Right atrium auricular region (tissue), 2 donors: ENCODE measurements around the gene HMCN1. TPM values are rescaled to one million over a fixed set of nuclear protein-coding genes. Genes with fewer than 3 reads are reported as not detected.

ENCODE experiments used
- DNase-seq: peaks from one replicate; pipeline ENCODE4 v3.0.0-alpha.2; 2019; ENCODE audit warnings: low spot score
- H3K27ac ChIP-seq, 2 donors: fragments of 200-600 bp; sonication (generic); 1 replicate in 1 of 2; 2 replicates in 1 of 2; pipeline ENCODE4 v1.5.1; 2016 to 2019
- H3K27me3 ChIP-seq, 2 donors: fragments of 200-600 bp; sonication (generic); one replicate each; pipeline versions ENCODE4 v1.5.1 to v1.6.0; 2017 to 2019
- H3K36me3 ChIP-seq: fragments of 200-600 bp; sonication (generic); one replicate; pipeline ENCODE4 v1.5.1; 2016
- H3K4me1 ChIP-seq, 2 donors: fragments of 200-600 bp; sonication (generic); one replicate each; pipeline versions ENCODE4 v1.5.1 to v1.6.0; 2017 to 2019
- H3K4me3 ChIP-seq, 2 donors: fragments of 200-600 bp; sonication (generic); 1 replicate in 1 of 2; 2 replicates in 1 of 2; pipeline ENCODE4 v1.5.1; 2017 to 2019; ENCODE audit warnings: mild to moderate bottlenecking in 1 of 2, moderate library complexity in 1 of 2
- H3K9me3 ChIP-seq, 2 donors: fragments of 200-600 bp; sonication (generic); one replicate each; pipeline ENCODE4 v1.5.1; 2019
- total RNA-seq, 2 donors: library from RNA; depleted of rRNA; stranded (reverse); fragments of >200 nt; gene quantifications; one replicate each; pipeline ENCODE4 v1.1.0, GENCODE V29; 2016
- TF ChIP-seq, protein P1 (sequence below), 2 donors: fragments of 200-600 bp; sonication (generic); IDR thresholded peaks; one replicate each; pipeline ENCODE4 v1.5.1; 2019; ENCODE audit warnings: antibody characterized with exemption in 2 of 2

The HMCN1 gene
- total RNA-seq, 2 donors from 2014 or later = 14.8 to 20.2 TPM

GRCh38 chr1:185695299-185695698 is 38.9 kb upstream of the HMCN1 start:
- Histone ChIP-seq H3K4me3 (no peak overlapping the region), H3K4me1 (no peaks in the 10 kb centered on the region), H3K36me3 (no peaks in the 10 kb centered on the region), H3K27ac (no peak overlapping the region), H3K9me3 (no peaks in the 10 kb centered on the region), H3K27me3 (no peaks in the 10 kb centered on the region)
- TF ChIP-seq, protein P1, sequence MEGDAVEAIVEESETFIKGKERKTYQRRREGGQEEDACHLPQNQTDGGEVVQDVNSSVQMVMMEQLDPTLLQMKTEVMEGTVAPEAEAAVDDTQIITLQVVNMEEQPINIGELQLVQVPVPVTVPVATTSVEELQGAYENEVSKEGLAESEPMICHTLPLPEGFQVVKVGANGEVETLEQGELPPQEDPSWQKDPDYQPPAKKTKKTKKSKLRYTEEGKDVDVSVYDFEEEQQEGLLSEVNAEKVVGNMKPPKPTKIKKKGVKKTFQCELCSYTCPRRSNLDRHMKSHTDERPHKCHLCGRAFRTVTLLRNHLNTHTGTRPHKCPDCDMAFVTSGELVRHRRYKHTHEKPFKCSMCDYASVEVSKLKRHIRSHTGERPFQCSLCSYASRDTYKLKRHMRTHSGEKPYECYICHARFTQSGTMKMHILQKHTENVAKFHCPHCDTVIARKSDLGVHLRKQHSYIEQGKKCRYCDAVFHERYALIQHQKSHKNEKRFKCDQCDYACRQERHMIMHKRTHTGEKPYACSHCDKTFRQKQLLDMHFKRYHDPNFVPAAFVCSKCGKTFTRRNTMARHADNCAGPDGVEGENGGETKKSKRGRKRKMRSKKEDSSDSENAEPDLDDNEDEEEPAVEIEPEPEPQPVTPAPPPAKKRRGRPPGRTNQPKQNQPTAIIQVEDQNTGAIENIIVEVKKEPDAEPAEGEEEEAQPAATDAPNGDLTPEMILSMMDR (IDR thresholded peaks at IDR 0.05) = no peak
- no peak for DNase-seq

DNA sequence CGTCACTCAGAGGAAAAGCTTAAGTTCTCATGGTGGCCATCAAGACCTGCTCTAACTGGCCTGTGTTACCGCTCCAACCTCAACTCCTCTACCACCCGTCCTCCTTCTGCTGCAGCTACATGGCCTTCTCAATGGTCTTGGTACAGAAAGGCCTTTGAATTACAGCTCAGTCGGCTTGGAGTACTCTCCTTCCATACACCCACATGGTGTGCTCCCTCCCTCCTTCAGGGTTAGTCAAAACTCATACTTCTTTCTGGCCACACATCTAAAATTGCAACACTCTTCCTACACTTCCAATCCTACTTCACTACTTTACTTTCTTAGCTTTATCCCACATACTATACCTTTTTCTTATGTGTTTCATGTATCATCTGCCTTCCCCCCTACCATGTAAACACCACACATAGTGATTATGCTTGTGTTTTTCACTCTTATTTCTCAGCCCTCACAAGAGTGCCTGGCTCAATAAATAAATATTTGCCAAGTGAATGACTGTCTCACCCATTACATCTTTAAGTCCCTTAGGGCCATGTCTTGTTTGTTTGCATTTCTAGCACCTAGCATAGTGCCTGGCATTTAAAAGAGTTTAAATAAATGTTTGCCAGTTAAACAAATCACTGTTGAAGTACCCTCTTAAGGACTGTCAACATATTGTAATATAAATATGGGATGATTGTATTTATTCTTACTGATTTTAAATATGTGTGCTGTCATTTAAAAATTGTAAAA is 37.6 kb upstream of the HMCN1 start:
- TF ChIP-seq, protein P1 (IDR thresholded peaks at IDR 0.05) = no peak

DNA sequence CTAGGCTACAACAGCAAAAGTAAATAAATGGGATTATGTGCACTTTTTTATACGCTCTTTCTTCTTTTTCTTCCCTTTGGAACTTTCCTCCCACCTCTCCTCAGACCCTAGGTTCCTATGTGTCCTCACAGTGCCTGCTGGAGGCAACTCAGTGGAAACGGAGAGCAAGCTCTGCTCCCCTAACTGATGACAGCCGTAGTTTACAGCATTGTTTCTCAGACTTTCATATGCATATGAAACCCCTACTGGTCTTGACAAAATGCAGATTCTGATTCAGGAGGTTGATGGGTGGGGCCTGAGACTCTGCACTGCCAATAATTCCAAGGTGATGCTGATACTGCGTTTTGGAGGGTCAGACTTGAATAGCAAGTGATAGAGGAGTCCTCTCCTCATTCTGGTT is 34.3 kb upstream of the HMCN1 start:
- Histone ChIP-seq H3K4me1 (no peaks in the 10 kb centered on the region), H3K9me3 (no peaks in the 10 kb centered on the region), H3K27ac (no peak overlapping the region), H3K36me3 (no peaks in the 10 kb centered on the region), H3K4me3 (no peak overlapping the region), H3K27me3 (no peaks in the 10 kb centered on the region)
- DNase-seq = no peak
- TF ChIP-seq, protein P1 (IDR thresholded peaks at IDR 0.05) = no peak

More for the DNA sequence above, 37.6 kb upstream of the HMCN1 start:
- Histone ChIP-seq H3K27me3 (no peaks in the 10 kb centered on the region), H3K4me3 (no peak overlapping the region), H3K9me3 (no peaks in the 10 kb centered on the region), H3K27ac (no peak overlapping the region), H3K4me1 (no peaks in the 10 kb centered on the region), H3K36me3 (no peaks in the 10 kb centered on the region)
- DNase-seq = no peak

- H3K9me3 ChIP-seq = no peaks in the 10 kb centered on the region
- H3K4me3 ChIP-seq = no peak overlapping the region
- TF ChIP-seq, protein P1 (IDR thresholded peaks at IDR 0.05) = no peak
Measured at GRCh38 chr1:185701650-185702049, 32.5 kb upstream of the HMCN1 start.

GRCh38 chr1:185704181-185704580 is 30.0 kb upstream of the HMCN1 start:
- Histone ChIP-seq H3K9me3 (no peaks in the 10 kb centered on the region), H3K36me3 (no peaks in the 10 kb centered on the region), H3K4me3 (no peak overlapping the region), H3K4me1 (no peaks in the 10 kb centered on the region), H3K27ac (no peak overlapping the region), H3K27me3 (no peaks in the 10 kb centered on the region)
- DNase-seq = no peak
- TF ChIP-seq, protein P1 (IDR thresholded peaks at IDR 0.05) = no peak

More at GRCh38 chr1:185701650-185702049, 32.5 kb upstream of the HMCN1 start:
- Histone ChIP-seq H3K27ac (no peak overlapping the region), H3K27me3 (no peaks in the 10 kb centered on the region), H3K36me3 (no peaks in the 10 kb centered on the region), H3K4me1 (no peaks in the 10 kb centered on the region)
- DNase-seq = no peak

DNA sequence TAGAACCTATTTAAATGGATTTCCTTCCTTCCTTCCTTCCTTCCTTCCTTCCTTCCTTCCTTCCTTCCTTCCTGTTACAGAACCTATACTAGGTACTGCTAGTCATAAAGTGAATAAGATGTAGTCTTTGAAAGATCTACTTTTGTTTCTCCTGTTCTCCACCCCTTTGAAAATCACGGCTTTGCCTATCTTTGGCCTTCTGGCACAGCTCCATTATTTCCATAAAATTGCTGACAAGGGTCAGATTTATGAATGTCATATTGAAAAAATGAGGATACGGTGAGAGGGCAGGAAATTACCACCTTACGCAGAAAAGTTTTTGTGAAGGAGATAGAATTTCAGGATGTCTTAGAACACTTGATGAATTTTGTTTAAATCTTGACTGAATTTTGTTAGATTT is 18.1 kb upstream of the HMCN1 start:
- Histone ChIP-seq H3K36me3 (no peaks in the 10 kb centered on the region), H3K4me1 (peaks cover 0 to 8% of the 10 kb centered on the region in 2 donors), H3K4me3 (no peak overlapping the region), H3K27me3 (no peaks in the 10 kb centered on the region), H3K9me3 (no peaks in the 10 kb centered on the region), H3K27ac (no peak overlapping the region)
- TF ChIP-seq, protein P1 (IDR thresholded peaks at IDR 0.05) = no peak
- no peak for DNase-seq
